Measurements from ENCODE around the gene EDC4. TPM values are rescaled to one million over a fixed set of nuclear protein-coding genes. Genes with fewer than 3 reads are reported as not detected.

The EDC4 gene
- total and polyA plus RNA-seq, 2 of the 13 experiments (the other 11 are each of a cell fraction or from before 2014, with no cell fraction given): 51.4 to 59.1 TPM

- no peak for TF ChIP-seq ZBTB14 (CRISPR knock-in tag; IDR thresholded peaks at IDR 0.05)
- no peak; the same call in 1 of the 2 replicates for TF ChIP-seq PITX1 (CRISPR knock-in tag; IDR thresholded peaks at IDR 0.05)
- TF ChIP-seq ZGPAT (CRISPR knock-in tag; IDR thresholded peaks at IDR 0.05): peak; percentile 84
- peak; percentile 83 for TF ChIP-seq ZHX1 (CRISPR knock-in tag; IDR thresholded peaks at IDR 0.05; ENCODE audit: low read depth)
- TF ChIP-seq ZNF180 (CRISPR knock-in tag; IDR thresholded peaks at IDR 0.05; ENCODE audit: borderline replicate concordance, low read depth): no peak
- peak; percentile 90 for TF ChIP-seq ZNF446 (CRISPR knock-in tag; IDR thresholded peaks at IDR 0.05)
- TF ChIP-seq NCOR1 (IDR thresholded peaks at IDR 0.05; ENCODE audit: borderline replicate concordance, low read length): peak; percentile 34; the same call in 1 of the 2 replicates
- 0 out of 2 replicates have a peak, but pooled peaks have one; percentile 15 for TF ChIP-seq ZSCAN5A (CRISPR knock-in tag; IDR thresholded peaks at IDR 0.05; ENCODE audit: borderline replicate concordance)
- TF ChIP-seq ARID2 (CRISPR knock-in tag; IDR thresholded peaks at IDR 0.05; ENCODE audit: borderline replicate concordance): peak; percentile 79; the same call in 1 of the 2 replicates
- no peak for TF ChIP-seq NFRKB (IDR thresholded peaks at IDR 0.05)
- peak; percentile 8; the same call in 1 of the 2 replicates for TF ChIP-seq BRD4 (CRISPR knock-in tag; IDR thresholded peaks at IDR 0.05)
- TF ChIP-seq NR1H2 (CRISPR knock-in tag; IDR thresholded peaks at IDR 0.05; ENCODE audit: borderline replicate concordance, low read depth): no peak
- TF ChIP-seq ZNF564 (CRISPR knock-in tag; IDR thresholded peaks at IDR 0.05): 0 out of 2 replicates have a peak, but pooled peaks have one; percentile 3
- no peak for TF ChIP-seq IRF9 (CRISPR knock-in tag; IDR thresholded peaks at IDR 0.05; ENCODE audit: borderline replicate concordance)
- TF ChIP-seq ELF3 (CRISPR knock-in tag; IDR thresholded peaks at IDR 0.05): peak; percentile 44; the same call in 1 of the 2 replicates
- TF ChIP-seq MYC (CRISPR knock-in tag; IDR thresholded peaks at IDR 0.05; ENCODE audit: borderline replicate concordance): peak; percentile 66
- peak; percentile 88 for TF ChIP-seq TARDBP (CRISPR knock-in tag; IDR thresholded peaks at IDR 0.05)
- no peak for TF ChIP-seq ZNF570 (CRISPR knock-in tag; IDR thresholded peaks at IDR 0.05; ENCODE audit: borderline replicate concordance)
- TF ChIP-seq CCAR2 (optimal IDR thresholded peaks at IDR 0.05; ENCODE audit: low read depth, low read length): no peak
- TF ChIP-seq ZNF260 (CRISPR knock-in tag; IDR thresholded peaks at IDR 0.05; ENCODE audit: borderline replicate concordance, low read depth): no peak
- TF ChIP-seq ZSCAN9 (CRISPR knock-in tag; IDR thresholded peaks at IDR 0.05; ENCODE audit: borderline replicate concordance): peak; percentile 37; the same call in 1 of the 2 replicates
Observed at GRCh38 chr16:67841816-67842508, 30.9 kb upstream of the EDC4 start, which contains the start of gene THAP11 (continued).
